ENCODE data around the gene ENG.

The ENG gene

DNA sequence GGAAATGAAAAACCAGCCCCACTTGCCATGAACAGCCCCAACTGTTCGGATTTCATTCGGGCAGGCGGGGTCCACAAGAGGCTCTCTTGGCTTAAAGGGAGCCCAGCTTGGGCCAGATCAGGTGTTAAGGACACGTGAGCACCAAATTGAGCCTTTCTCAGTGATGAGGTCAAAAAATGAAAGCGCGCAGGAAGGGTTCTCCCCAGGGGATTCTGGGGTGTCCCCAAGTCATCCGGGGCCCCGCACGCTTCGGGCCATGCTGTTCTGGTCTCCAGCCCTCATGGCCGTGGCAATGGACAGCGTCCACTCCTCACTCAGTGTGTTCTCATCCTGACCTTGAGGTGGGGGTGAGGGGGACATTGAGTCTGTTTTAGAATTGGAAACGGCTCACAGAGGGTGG lies 12.1 kb upstream of the ENG start:
- Histone ChIP-seq H3K4me1 (ENCODE audit: control insufficient read depth, insufficient read depth, low read length) (no peaks in the 10 kb centered on the region; the same call in 1 of the 2 replicates), H3K27ac (ENCODE audit: extremely low read depth, low read depth, low read length) (no peak overlapping the region), H3K9me3 (ENCODE audit: control insufficient read depth, insufficient read depth, low read depth, low read length) (no peaks in the 10 kb centered on the region), H3K36me3 (ENCODE audit: control insufficient read depth in 2 of 2, insufficient read depth in 1 of 2, low read length in 2 of 2) (peaks cover 0 to 39% of the 10 kb centered on the region in 2 experiments; a peak in 2 of 3 replicates), H3K4me3 (ENCODE audit: low read depth, low read length) (no peak overlapping the region)
- CTCF ChIA-PET = interaction anchor here (0.6 to 1.6 kb wide), 3 partner anchors 14 to 239 kb away, joined by 3 to 6 read pairs (median 4); no protein-coding TSS in a partner anchor
- TF ChIP-seq EGR2 (tag by site-specific recombination; IDR thresholded peaks at IDR 0.05; ENCODE audit: low read depth) = no peak
- TF ChIP-seq, protein P1, sequence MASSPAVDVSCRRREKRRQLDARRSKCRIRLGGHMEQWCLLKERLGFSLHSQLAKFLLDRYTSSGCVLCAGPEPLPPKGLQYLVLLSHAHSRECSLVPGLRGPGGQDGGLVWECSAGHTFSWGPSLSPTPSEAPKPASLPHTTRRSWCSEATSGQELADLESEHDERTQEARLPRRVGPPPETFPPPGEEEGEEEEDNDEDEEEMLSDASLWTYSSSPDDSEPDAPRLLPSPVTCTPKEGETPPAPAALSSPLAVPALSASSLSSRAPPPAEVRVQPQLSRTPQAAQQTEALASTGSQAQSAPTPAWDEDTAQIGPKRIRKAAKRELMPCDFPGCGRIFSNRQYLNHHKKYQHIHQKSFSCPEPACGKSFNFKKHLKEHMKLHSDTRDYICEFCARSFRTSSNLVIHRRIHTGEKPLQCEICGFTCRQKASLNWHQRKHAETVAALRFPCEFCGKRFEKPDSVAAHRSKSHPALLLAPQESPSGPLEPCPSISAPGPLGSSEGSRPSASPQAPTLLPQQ (tag by site-specific recombination; IDR thresholded peaks at IDR 0.05) = 0 out of 2 replicates have a peak, but pooled peaks have one; percentile 13
- POLR2A ChIA-PET = no interaction called here

DNA sequence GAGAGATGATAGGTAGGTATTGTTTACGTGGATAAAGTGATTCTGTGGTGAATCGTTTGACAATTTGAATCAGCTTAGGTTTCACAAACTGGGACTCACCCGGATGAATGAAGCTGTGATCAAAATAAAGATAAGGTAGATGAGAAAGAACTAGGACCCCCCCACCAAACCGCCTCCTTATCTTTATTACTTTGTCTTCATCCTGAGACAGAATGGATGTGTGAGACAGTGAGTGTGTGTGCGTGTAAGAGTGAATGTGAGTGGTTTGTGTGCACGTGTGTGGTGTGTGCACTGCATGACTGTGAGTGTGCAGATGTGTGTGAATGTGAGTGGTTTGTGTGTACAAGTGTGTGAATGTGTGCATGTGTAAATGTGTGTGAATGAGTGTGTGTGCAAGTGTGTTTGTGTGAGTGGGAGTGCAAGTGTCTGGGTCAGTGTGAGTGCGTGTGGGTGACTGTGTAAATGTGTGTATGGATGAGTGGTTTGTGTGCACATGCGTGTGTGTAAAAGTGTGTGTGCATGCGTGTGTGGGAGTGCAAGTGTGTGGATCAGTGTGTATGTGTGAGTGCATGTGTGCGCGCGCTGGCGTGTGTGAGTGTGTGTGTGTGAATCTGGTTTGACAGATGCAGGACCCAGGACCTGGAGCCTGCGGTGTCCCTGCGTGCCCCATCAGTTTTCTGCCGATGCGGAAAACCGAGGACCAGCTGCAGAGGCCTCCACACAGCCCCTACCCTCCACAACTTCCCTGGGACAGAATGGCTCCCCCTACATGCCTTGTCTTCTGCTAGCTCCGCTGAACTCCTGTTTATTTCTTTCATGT lies 11.4 kb upstream of the ENG start:
- Histone ChIP-seq H3K27ac (ENCODE audit: extremely low read depth, low read depth, low read length) (no peak overlapping the region), H3K4me3 (ENCODE audit: low read depth, low read length) (no peak overlapping the region), H3K4me1 (ENCODE audit: control insufficient read depth, insufficient read depth, low read length) (no peaks in the 10 kb centered on the region; the same call in 1 of the 2 replicates), H3K9me3 (ENCODE audit: control insufficient read depth, insufficient read depth, low read depth, low read length) (no peaks in the 10 kb centered on the region), H3K36me3 (ENCODE audit: control insufficient read depth in 2 of 2, insufficient read depth in 1 of 2, low read length in 2 of 2) (peaks cover 0 to 32% of the 10 kb centered on the region in 2 experiments; a peak in 2 of 3 replicates)
- ChIA-PET CTCF (interaction anchor here (1.4 to 1.6 kb wide), 3 partner anchors 13 to 130 kb away, joined by 3 to 6 read pairs (median 5); partner anchors contain the start of gene TOR2A), POLR2A (no interaction called here)
- no peak for TF ChIP-seq ZNF292 (tag by site-specific recombination; IDR thresholded peaks at IDR 0.05; ENCODE audit: borderline replicate concordance, low read depth)
- TF ChIP-seq ZNF76 (tag by site-specific recombination; IDR thresholded peaks at IDR 0.05; ENCODE audit: borderline replicate concordance, low read depth) = no peak
- no peak for TF ChIP-seq ZNF324 (tag by site-specific recombination; IDR thresholded peaks at IDR 0.05)
- TF ChIP-seq ZNF785 (tag by site-specific recombination; IDR thresholded peaks at IDR 0.05) = no peak
- TF ChIP-seq ZFHX2 (tag by site-specific recombination; conservative IDR thresholded peaks at IDR 0.05) = peak; percentile 89
- TF ChIP-seq, protein P2, sequence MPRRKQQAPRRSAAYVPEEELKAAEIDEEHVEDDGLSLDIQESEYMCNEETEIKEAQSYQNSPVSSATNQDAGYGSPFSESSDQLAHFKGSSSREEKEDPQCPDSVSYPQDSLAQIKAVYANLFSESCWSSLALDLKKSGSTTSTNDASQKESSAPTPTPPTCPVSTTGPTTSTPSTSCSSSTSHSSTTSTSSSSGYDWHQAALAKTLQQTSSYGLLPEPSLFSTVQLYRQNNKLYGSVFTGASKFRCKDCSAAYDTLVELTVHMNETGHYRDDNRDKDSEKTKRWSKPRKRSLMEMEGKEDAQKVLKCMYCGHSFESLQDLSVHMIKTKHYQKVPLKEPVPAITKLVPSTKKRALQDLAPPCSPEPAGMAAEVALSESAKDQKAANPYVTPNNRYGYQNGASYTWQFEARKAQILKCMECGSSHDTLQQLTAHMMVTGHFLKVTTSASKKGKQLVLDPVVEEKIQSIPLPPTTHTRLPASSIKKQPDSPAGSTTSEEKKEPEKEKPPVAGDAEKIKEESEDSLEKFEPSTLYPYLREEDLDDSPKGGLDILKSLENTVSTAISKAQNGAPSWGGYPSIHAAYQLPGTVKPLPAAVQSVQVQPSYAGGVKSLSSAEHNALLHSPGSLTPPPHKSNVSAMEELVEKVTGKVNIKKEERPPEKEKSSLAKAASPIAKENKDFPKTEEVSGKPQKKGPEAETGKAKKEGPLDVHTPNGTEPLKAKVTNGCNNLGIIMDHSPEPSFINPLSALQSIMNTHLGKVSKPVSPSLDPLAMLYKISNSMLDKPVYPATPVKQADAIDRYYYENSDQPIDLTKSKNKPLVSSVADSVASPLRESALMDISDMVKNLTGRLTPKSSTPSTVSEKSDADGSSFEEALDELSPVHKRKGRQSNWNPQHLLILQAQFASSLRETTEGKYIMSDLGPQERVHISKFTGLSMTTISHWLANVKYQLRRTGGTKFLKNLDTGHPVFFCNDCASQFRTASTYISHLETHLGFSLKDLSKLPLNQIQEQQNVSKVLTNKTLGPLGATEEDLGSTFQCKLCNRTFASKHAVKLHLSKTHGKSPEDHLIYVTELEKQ (tag by site-specific recombination; IDR thresholded peaks at IDR 0.05; ENCODE audit: borderline replicate concordance) = no peak
- TF ChIP-seq KLF7 (tag by site-specific recombination; IDR thresholded peaks at IDR 0.05; ENCODE audit: borderline replicate concordance) = no peak
- no peak for TF ChIP-seq ZFP69B (tag by site-specific recombination; IDR thresholded peaks at IDR 0.05)
- peak; percentile 32 for TF ChIP-seq ZBTB20 (tag by site-specific recombination; IDR thresholded peaks at IDR 0.05)
- TF ChIP-seq EGR2 (tag by site-specific recombination; IDR thresholded peaks at IDR 0.05; ENCODE audit: low read depth) = peak; percentile 68
- TF ChIP-seq, protein P3, sequence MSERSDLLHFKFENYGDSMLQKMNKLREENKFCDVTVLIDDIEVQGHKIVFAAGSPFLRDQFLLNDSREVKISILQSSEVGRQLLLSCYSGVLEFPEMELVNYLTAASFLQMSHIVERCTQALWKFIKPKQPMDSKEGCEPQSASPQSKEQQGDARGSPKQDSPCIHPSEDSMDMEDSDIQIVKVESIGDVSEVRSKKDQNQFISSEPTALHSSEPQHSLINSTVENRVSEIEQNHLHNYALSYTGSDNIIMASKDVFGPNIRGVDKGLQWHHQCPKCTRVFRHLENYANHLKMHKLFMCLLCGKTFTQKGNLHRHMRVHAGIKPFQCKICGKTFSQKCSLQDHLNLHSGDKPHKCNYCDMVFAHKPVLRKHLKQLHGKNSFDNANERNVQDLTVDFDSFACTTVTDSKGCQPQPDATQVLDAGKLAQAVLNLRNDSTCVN (tag by site-specific recombination; optimal IDR thresholded peaks at IDR 0.05) = peak; percentile 18
- TF ChIP-seq ZNF600 (tag by site-specific recombination; IDR thresholded peaks at IDR 0.05) = peak; percentile 44; the same call in 1 of the 2 replicates
- TF ChIP-seq, protein P4, sequence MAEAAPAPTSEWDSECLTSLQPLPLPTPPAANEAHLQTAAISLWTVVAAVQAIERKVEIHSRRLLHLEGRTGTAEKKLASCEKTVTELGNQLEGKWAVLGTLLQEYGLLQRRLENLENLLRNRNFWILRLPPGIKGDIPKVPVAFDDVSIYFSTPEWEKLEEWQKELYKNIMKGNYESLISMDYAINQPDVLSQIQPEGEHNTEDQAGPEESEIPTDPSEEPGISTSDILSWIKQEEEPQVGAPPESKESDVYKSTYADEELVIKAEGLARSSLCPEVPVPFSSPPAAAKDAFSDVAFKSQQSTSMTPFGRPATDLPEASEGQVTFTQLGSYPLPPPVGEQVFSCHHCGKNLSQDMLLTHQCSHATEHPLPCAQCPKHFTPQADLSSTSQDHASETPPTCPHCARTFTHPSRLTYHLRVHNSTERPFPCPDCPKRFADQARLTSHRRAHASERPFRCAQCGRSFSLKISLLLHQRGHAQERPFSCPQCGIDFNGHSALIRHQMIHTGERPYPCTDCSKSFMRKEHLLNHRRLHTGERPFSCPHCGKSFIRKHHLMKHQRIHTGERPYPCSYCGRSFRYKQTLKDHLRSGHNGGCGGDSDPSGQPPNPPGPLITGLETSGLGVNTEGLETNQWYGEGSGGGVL (tag by site-specific recombination; IDR thresholded peaks at IDR 0.05) = peak; percentile 53
- 0 out of 2 replicates have a peak, but pooled peaks have one; percentile 12 for TF ChIP-seq SP7 (tag by site-specific recombination; IDR thresholded peaks at IDR 0.05)
- TF ChIP-seq, protein P5, sequence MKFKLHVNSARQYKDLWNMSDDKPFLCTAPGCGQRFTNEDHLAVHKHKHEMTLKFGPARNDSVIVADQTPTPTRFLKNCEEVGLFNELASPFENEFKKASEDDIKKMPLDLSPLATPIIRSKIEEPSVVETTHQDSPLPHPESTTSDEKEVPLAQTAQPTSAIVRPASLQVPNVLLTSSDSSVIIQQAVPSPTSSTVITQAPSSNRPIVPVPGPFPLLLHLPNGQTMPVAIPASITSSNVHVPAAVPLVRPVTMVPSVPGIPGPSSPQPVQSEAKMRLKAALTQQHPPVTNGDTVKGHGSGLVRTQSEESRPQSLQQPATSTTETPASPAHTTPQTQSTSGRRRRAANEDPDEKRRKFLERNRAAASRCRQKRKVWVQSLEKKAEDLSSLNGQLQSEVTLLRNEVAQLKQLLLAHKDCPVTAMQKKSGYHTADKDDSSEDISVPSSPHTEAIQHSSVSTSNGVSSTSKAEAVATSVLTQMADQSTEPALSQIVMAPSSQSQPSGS (tag by site-specific recombination; IDR thresholded peaks at IDR 0.05; ENCODE audit: low read depth) = no peak
- TF ChIP-seq ZNF266 (tag by site-specific recombination; IDR thresholded peaks at IDR 0.05; ENCODE audit: low read depth) = no peak
- TF ChIP-seq ZSCAN16 (tag by site-specific recombination; IDR thresholded peaks at IDR 0.05) = no peak
- TF ChIP-seq ZNF596 (tag by site-specific recombination; IDR thresholded peaks at IDR 0.05) = no peak
- TF ChIP-seq FEZF1 (tag by site-specific recombination; IDR thresholded peaks at IDR 0.05) = no peak
- TF ChIP-seq ZNF174 (tag by site-specific recombination; IDR thresholded peaks at IDR 0.05) = no peak
- no peak for TF ChIP-seq ZNF354C (tag by site-specific recombination; IDR thresholded peaks at IDR 0.05; ENCODE audit: borderline replicate concordance, low read depth)
- 0 out of 2 replicates have a peak, but pooled peaks have one; percentile 58 for TF ChIP-seq ZNF48 (tag by site-specific recombination; IDR thresholded peaks at IDR 0.05)

Measured in HEK293 (cell line).